ENCODE data around the gene BTNL9.
"Not testable (repeated sequence)": the region's sequence is repeated elsewhere in the genome, so short reads cannot be mapped to it uniquely, and the experiment has no call there.

DNA sequence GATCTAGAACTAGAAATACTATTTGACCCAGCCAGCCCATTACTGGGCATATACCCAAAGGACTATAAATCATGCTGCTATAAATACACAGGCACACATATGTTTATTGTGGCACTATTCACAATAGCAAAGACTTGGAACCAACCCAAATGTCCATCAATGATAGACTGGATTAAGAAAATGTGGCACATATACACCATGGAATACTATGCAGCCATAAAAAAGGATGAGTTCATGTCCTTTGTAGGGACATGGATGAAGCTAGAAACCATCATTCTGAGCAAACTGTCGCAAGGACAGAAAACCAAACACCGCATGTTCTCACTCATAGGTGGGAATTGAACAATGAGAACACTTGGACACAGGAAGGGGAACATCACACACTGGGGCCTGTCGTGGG, 55.1 kb downstream of the BTNL9 start:
- TF ChIP-seq POLR2A, CTCF (IDR thresholded peaks at IDR 0.05): not testable (repeated sequence)
